K562 (cell line): Measurements from ENCODE around the gene UFSP1. TPM values are rescaled to one million over a fixed set of nuclear protein-coding genes. Genes with fewer than 3 reads are reported as not detected.

Experiments used
- FIP1L1 ChIP-seq: fragments of 200-400 bp; formaldehyde crosslinking; IDR thresholded peaks from 2 replicates; pipeline ENCODE4 v1.6.1; 2018; ENCODE audit warnings: mild to moderate bottlenecking, low read depth, low read length; ENCODE audit not compliant: poor library complexity, severe bottlenecking
- FOXM1 ChIP-seq, 2 experiments: fragments of 450-650 bp in 1 of 2; sonication (generic) in 1 of 2; formaldehyde crosslinking in 1 of 2; IDR thresholded peaks; 2 replicates each; pipeline versions ENCODE4 v1.6.1 to v1.9.0; 2017 to 2022; ENCODE audit warnings: low read depth in 2 of 2, mild to moderate bottlenecking in 2 of 2, missing genetic modification reagents in 1 of 2, moderate library complexity in 1 of 2
- MNT ChIP-seq, 2 experiments: fragments of 450-650 bp; conservative IDR thresholded peaks; 2 replicates each; pipeline ENCODE4 v1.6.1; 2017; ENCODE audit warnings: mild to moderate bottlenecking in 2 of 2, moderate library complexity in 2 of 2
- NFE2L1 ChIP-seq: fragments of 450-650 bp; IDR thresholded peaks from 2 replicates; pipeline ENCODE4 v1.6.1; 2016; ENCODE audit warnings: missing genetic modification characterization, low read depth, mild to moderate bottlenecking, missing compliant biosample characterization, moderate library complexity, borderline replicate concordance
- PHF8 ChIP-seq: fragments of 200-600 bp; sonication (generic); IDR thresholded peaks from 2 replicates; pipeline ENCODE4 v1.6.1; 2012; ENCODE audit warnings: mixed run types, mild to moderate bottlenecking, inconsistent platforms, low read length, moderate library complexity, borderline replicate concordance
- PURB ChIP-seq: sonication (generic); formaldehyde crosslinking; IDR thresholded peaks from 2 replicates; pipeline ENCODE4 v1.9.0; 2021; ENCODE audit warnings: low read depth, mild to moderate bottlenecking, missing genetic modification reagents
- RFX5 ChIP-seq: IDR thresholded peaks from 2 replicates; pipeline ENCODE4 v1.6.1; 2011; ENCODE audit warnings: low read depth, mild to moderate bottlenecking, improper control_type of control experiment, low read length
- RNF2 ChIP-seq: sonication (generic); IDR thresholded peaks from 2 replicates; pipeline ENCODE4 v1.6.1; 2016
- SMAD3 ChIP-seq: fragments of 450-650 bp; formaldehyde crosslinking; conservative IDR thresholded peaks from 2 replicates; pipeline ENCODE4 v1.4.0; 2020; ENCODE audit warnings: mild to moderate bottlenecking
- TBP ChIP-seq: optimal IDR thresholded peaks from 2 replicates; pipeline ENCODE3; 2011; ENCODE audit warnings: low read depth, low read length, improper control_type of control experiment
- UBTF ChIP-seq, 2 experiments: IDR thresholded peaks; 2 replicates each; pipeline ENCODE4 v1.6.1; 2012; ENCODE audit warnings: improper control_type of control experiment in 2 of 2, low read depth in 2 of 2, low read length in 2 of 2, borderline replicate concordance in 1 of 2
- ZNF12 ChIP-seq: sonication (generic); formaldehyde crosslinking; IDR thresholded peaks from 2 replicates; pipeline ENCODE4 v1.4.0; 2020; ENCODE audit warnings: mild to moderate bottlenecking, missing genetic modification reagents
- ZNF3 ChIP-seq: fragments of 250-450 bp; sonication (Bioruptor Pico); IDR thresholded peaks from 2 replicates; pipeline ENCODE4 v1.5.0; 2021; ENCODE audit warnings: mild to moderate bottlenecking, moderate library complexity
- ZNF609 ChIP-seq: sonication (generic); formaldehyde crosslinking; IDR thresholded peaks from 2 replicates; pipeline ENCODE4 v1.8.1; 2023; ENCODE audit warnings: missing genetic modification reagents, mild to moderate bottlenecking, borderline replicate concordance
- polyA plus RNA-seq, 8 experiments: library from polyadenylated mRNA; depleted of rRNA in 4 of 8; stranded (reverse) in 5 of 8; unstranded in 3 of 8; fragments of >200 nt; fragmentation: Nextera tagmentation in 2 of 8; fragmentation: Illumina TruSeq in 1 of 8; extraction: Ambion mirVana in 2 of 8; extraction: Trizol in 1 of 8; gene quantifications; 2 replicates each; pipeline versions ENCODE4 v1.2.1 to v1.2.3, GENCODE V29; 2011 to 2014; ENCODE audit warnings: inconsistent platforms in 1 of 8, missing spikeins in 1 of 8
- total RNA-seq, 7 experiments: library from RNA; depleted of rRNA in 6 of 7; stranded (reverse); fragments of >200 nt in 6 of 7; fragmentation: Illumina TruSeq in 2 of 7; extraction: Trizol in 2 of 7; gene quantifications; 2 replicates each; pipeline versions ENCODE4 v1.2.1 to v1.2.3, GENCODE V29; 2011 to 2021; ENCODE audit warnings: low replicate concordance in 1 of 7

Gene UFSP1
- total and polyA plus RNA-seq, 9 of the 15 experiments (the other 6 are each of a cell fraction or from before 2014, with no cell fraction given) = 0.50 to 18.8 (median 2.1) TPM

GRCh38 chr7:100852048-100852872 is 37.3 kb downstream of the UFSP1 start, which contains the start of gene SLC12A9 (continued):
- no peak for TF ChIP-seq ZNF3
- peak; percentile 80 for TF ChIP-seq ZNF609 (CRISPR knock-in tag)
- peak; percentile 85; the same call in 1 of the 2 replicates for TF ChIP-seq ZNF12 (CRISPR knock-in tag)
- no peak for TF ChIP-seq NFE2L1
- peak; percentile 48; the same call in 1 of the 2 replicates for TF ChIP-seq PHF8
- TF ChIP-seq MNT (conservative IDR thresholded peaks at IDR 0.05) = peak; percentile 100
- 0 out of 2 replicates have a peak, but pooled peaks have one; percentile 21 for TF ChIP-seq SMAD3
- peak; percentile 72 for TF ChIP-seq FIP1L1
- TF ChIP-seq UBTF (IDR thresholded peaks at IDR 0.05; ENCODE audit: borderline replicate concordance in 1 of 2, low read depth in 2 of 2, low read length in 2 of 2) = peak in 1 of 2 experiments; percentile 39; a peak in 1 of 4 replicates
- no peak for TF ChIP-seq FOXM1 (IDR thresholded peaks at IDR 0.05; ENCODE audit: low read depth)
- TF ChIP-seq FOXM1 (CRISPR knock-in tag; IDR thresholded peaks at IDR 0.05; ENCODE audit: low read depth) = 0 out of 2 replicates have a peak, but pooled peaks have one; percentile 29
- TF ChIP-seq PURB (CRISPR knock-in tag) = no peak
- TF ChIP-seq TBP = peak; percentile 31
- TF ChIP-seq RFX5 = no peak
- peak; percentile 65 for TF ChIP-seq RNF2
